Loucy (cell line): ENCODE data around the gene CAST.

Experiments
- H2AFZ ChIP-seq: fragments of 200-600 bp; sonication (generic); 2 replicates; pipeline ENCODE4 v1.6.0; 2016; ENCODE audit warnings: antibody characterized with exemption, mild to moderate bottlenecking, low read length, moderate library complexity
- H3F3A ChIP-seq: fragments of 200-600 bp; 2 replicates; pipeline ENCODE4 v1.6.0; 2016; ENCODE audit warnings: antibody characterized with exemption, low read depth, mild to moderate bottlenecking
- H3K27me3 ChIP-seq: fragments of 200-600 bp; sonication (generic); 2 replicates; pipeline ENCODE4 v1.6.1; 2014; ENCODE audit warnings: low read length, mild to moderate bottlenecking; ENCODE audit not compliant: insufficient read depth, poor library complexity, severe bottlenecking
- H3K36me3 ChIP-seq: fragments of 200-600 bp; sonication (generic); 2 replicates; pipeline ENCODE4 v1.6.1; 2016; ENCODE audit warnings: low read length; ENCODE audit not compliant: insufficient read depth
- H3K4me1 ChIP-seq: fragments of 200-600 bp; sonication (generic); 2 replicates; pipeline ENCODE4 v1.5.1; 2014; ENCODE audit warnings: low read length, mild to moderate bottlenecking; ENCODE audit not compliant: insufficient read depth, poor library complexity, severe bottlenecking
- H3K4me2 ChIP-seq: fragments of 200-600 bp; sonication (generic); 2 replicates; pipeline ENCODE4 v1.6.0; 2014; ENCODE audit warnings: antibody characterized with exemption, low read length, low read depth, mild to moderate bottlenecking; ENCODE audit not compliant: poor library complexity, severe bottlenecking
- H3K4me3 ChIP-seq: fragments of 200-600 bp; sonication (generic); 2 replicates; pipeline ENCODE4 v1.5.1; 2014; ENCODE audit warnings: low read length, mild to moderate bottlenecking, mixed read lengths; ENCODE audit not compliant: poor library complexity, severe bottlenecking
- H3K79me2 ChIP-seq: fragments of 200-600 bp; sonication (generic); 2 replicates; pipeline ENCODE4 v1.6.1; 2014; ENCODE audit warnings: low read length; ENCODE audit not compliant: insufficient read depth
- H3K9ac ChIP-seq: fragments of 200-600 bp; sonication (generic); 2 replicates; pipeline ENCODE4 v1.6.0; 2014; ENCODE audit warnings: mild to moderate bottlenecking, low read depth, low read length, moderate library complexity; ENCODE audit not compliant: poor library complexity, severe bottlenecking
- H3K9me2 ChIP-seq: fragments of 200-600 bp; sonication (generic); replicated peaks from 2 replicates; pipeline ENCODE4 v1.6.1; 2016; ENCODE audit warnings: low read depth, low read length, mixed read lengths
- H3K9me3 ChIP-seq: fragments of 200-600 bp; sonication (generic); 2 replicates; pipeline ENCODE4 v1.6.1; 2014; ENCODE audit warnings: mild to moderate bottlenecking, antibody characterized with exemption, low read length, low read depth; ENCODE audit not compliant: insufficient read depth
- H4K20me1 ChIP-seq: fragments of 200-600 bp; sonication (generic); 2 replicates; pipeline ENCODE4 v1.6.0; 2014; ENCODE audit warnings: antibody characterized with exemption, low read length, mild to moderate bottlenecking; ENCODE audit not compliant: insufficient read depth, poor library complexity, severe bottlenecking
- EZH2phosphoT487 ChIP-seq: fragments of 200-600 bp; IDR thresholded peaks from 2 replicates; pipeline ENCODE4 v1.6.1; 2018; ENCODE audit warnings: antibody characterized with exemption, mild to moderate bottlenecking, moderate library complexity, borderline replicate concordance
- TF ChIP-seq, protein P1 (sequence below): fragments of 200-600 bp; sonication (generic); conservative IDR thresholded peaks from 2 replicates; pipeline ENCODE4 v1.5.1; 2014; ENCODE audit warnings: mild to moderate bottlenecking, antibody characterized with exemption, low read length

Gene CAST

DNA sequence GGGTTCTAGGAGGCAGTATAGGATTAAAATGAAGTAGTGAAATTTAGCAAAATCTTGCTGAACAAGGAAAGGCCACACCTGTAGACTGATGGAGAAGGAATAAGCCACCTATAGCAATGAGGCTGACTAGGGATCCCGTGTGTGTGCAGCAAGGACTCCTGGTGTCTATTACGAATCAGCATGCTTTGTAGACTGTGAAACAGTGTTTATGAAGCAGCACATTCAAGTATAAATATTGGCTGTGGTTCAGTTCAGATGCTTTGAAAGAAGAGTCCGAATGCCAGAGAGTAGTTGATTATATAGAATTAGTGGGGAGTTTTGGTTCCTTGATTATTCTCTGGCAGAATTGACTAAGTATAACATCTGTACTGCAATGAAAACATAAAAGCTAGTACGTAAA is 41.8 kb downstream of the CAST start:
- Histone ChIP-seq H3K4me2 (no peak overlapping the region), H3K9me2 (no peaks in the 10 kb centered on the region), H3F3A (no peaks in the 10 kb centered on the region), H3K36me3 (peaks cover 7% of the 10 kb centered on the region; the same call in 1 of the 2 replicates), H4K20me1 (no peaks in the 10 kb centered on the region), H3K9me3 (no peaks in the 10 kb centered on the region), H3K27me3 (no peaks in the 10 kb centered on the region), H3K9ac (no peak overlapping the region), H3K79me2 (no peaks in the 10 kb centered on the region), H2AFZ (no peak overlapping the region), H3K4me3 (no peak overlapping the region), H3K4me1 (no peaks in the 10 kb centered on the region)
- TF ChIP-seq, protein P1, sequence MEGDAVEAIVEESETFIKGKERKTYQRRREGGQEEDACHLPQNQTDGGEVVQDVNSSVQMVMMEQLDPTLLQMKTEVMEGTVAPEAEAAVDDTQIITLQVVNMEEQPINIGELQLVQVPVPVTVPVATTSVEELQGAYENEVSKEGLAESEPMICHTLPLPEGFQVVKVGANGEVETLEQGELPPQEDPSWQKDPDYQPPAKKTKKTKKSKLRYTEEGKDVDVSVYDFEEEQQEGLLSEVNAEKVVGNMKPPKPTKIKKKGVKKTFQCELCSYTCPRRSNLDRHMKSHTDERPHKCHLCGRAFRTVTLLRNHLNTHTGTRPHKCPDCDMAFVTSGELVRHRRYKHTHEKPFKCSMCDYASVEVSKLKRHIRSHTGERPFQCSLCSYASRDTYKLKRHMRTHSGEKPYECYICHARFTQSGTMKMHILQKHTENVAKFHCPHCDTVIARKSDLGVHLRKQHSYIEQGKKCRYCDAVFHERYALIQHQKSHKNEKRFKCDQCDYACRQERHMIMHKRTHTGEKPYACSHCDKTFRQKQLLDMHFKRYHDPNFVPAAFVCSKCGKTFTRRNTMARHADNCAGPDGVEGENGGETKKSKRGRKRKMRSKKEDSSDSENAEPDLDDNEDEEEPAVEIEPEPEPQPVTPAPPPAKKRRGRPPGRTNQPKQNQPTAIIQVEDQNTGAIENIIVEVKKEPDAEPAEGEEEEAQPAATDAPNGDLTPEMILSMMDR = no peak
- no peak for TF ChIP-seq EZH2phosphoT487

DNA sequence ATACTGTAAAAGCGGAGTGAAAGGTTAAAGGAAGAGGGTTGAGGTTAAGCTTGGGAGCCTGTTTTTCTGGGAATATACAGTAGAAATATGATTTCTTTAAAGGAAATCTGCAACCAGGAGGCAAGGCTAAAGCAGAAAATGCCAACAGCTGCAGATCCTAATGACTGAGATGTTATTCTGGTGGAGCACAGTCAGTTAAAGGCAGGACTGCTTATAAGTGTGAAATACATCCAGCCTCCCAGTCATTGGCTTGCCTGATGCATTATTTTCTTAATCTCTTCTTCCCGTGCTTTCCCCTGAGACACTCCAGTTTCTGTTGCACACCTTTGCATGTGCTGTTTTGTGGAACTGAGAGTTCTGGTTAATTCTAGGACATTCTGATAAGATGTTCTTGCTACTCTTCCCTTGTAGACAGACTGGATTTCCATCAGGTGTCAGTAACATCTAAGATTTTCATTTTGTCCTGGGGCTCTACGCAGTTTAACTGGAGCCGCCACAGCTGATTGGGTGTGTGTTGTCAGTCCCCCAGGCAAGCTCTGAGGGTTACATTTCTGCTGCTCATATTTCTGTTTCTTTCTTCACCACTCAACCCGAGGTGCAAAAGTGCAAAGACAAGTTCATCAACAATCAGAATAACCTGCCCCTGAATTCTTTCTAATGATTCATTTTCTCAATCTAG is 44.4 kb downstream of the CAST start:
- TF ChIP-seq EZH2phosphoT487 = no peak
- TF ChIP-seq, protein P1 = no peak
- Histone ChIP-seq H2AFZ (no peak overlapping the region), H3F3A (no peaks in the 10 kb centered on the region), H3K79me2 (no peaks in the 10 kb centered on the region), H3K27me3 (no peaks in the 10 kb centered on the region), H4K20me1 (no peaks in the 10 kb centered on the region), H3K9me2 (no peaks in the 10 kb centered on the region), H3K4me3 (no peak overlapping the region), H3K9ac (no peak overlapping the region), H3K9me3 (no peaks in the 10 kb centered on the region), H3K4me2 (no peak overlapping the region), H3K36me3 (peaks cover 7% of the 10 kb centered on the region; the same call in 1 of the 2 replicates), H3K4me1 (no peaks in the 10 kb centered on the region)

DNA sequence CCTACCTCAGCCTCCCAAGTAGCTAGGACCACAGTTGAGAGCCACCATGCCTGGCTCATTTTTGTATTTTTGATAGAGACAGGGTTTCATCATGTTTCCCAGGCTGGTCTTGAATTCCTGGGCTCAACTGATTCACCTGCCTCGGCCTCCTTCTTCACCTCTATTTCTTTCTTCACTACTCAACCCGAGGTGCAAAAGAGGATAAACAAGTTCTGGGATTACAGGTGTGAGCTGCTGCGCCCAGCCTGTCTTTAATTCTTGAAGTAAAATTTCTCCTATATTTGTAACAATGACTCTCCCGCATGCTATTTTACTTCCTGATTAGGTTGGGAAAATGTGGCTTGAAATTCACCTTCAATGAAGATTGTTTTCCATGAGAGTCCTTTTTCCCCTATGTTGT is 46.4 kb downstream of the CAST start:
- H3K9me3 ChIP-seq = no peaks in the 10 kb centered on the region
- no peaks in the 10 kb centered on the region for H3K36me3 ChIP-seq
- no peaks in the 10 kb centered on the region for H3K4me1 ChIP-seq
- no peak overlapping the region for H2AFZ ChIP-seq
- TF ChIP-seq, protein P1 = no peak
- no peak for TF ChIP-seq EZH2phosphoT487
- no peaks in the 10 kb centered on the region for H3K79me2 ChIP-seq
- no peak overlapping the region for H3K9ac ChIP-seq
- no peak overlapping the region for H3K4me2 ChIP-seq
- no peaks in the 10 kb centered on the region for H3F3A ChIP-seq
- H3K9me2 ChIP-seq = no peaks in the 10 kb centered on the region
- H3K4me3 ChIP-seq = no peak overlapping the region
- no peaks in the 10 kb centered on the region for H4K20me1 ChIP-seq
- H3K27me3 ChIP-seq = no peaks in the 10 kb centered on the region
